HEK293 (cell line): ENCODE data around the gene PEX5L.

Experiments
- CTCF ChIA-PET: fragments of 350-600 bp; formaldehyde crosslinking; extraction: SDS; loops from one replicate; lab custom pipeline; 2021; ENCODE audit warnings: antibody characterized with exemption; lab: Yijun Ruan, JAX
- POLR2A ChIA-PET: fragments of 300-600 bp; formaldehyde crosslinking; extraction: SDS; loops from one replicate; lab custom pipeline; 2020; ENCODE audit warnings: antibody characterized with exemption, inconsistent platforms; lab: Yijun Ruan, JAX
- H3K27ac ChIP-seq: fragments of 200-500 bp; sonication (Bioruptor generic); 2 replicates; pipeline ENCODE4 v1.5.1; 2014; ENCODE audit warnings: low read depth, low read length, control low read depth, inconsistent platforms; ENCODE audit errors: extremely low read depth
- H3K36me3 ChIP-seq, 2 experiments: fragments of 200-500 bp in 1 of 2; sonication (Bioruptor generic) in 1 of 2; 1 replicate in 1 of 2; 2 replicates in 1 of 2; pipeline ENCODE4 v1.5.1; 2014 to 2017; ENCODE audit warnings: inconsistent platforms in 2 of 2, low read length in 2 of 2; ENCODE audit not compliant: control insufficient read depth in 2 of 2, insufficient read depth in 1 of 2
- H3K4me1 ChIP-seq: fragments of 200-500 bp; sonication (Bioruptor generic); 2 replicates; pipeline ENCODE4 v1.5.1; 2014; ENCODE audit warnings: mild to moderate bottlenecking, low read length, inconsistent platforms; ENCODE audit not compliant: control insufficient read depth, insufficient read depth
- H3K4me3 ChIP-seq: 2 replicates; pipeline ENCODE4 v1.5.1; 2011; ENCODE audit warnings: low read depth, mild to moderate bottlenecking, control low read depth, low read length, moderate library complexity
- H3K9me3 ChIP-seq: fragments of 200-500 bp; sonication (Bioruptor generic); 2 replicates; pipeline ENCODE4 v1.5.1; 2014; ENCODE audit warnings: low read depth, low read length, inconsistent platforms; ENCODE audit not compliant: control insufficient read depth, insufficient read depth
- GFI1B ChIP-seq: fragments of 450-650 bp; formaldehyde crosslinking; IDR thresholded peaks from 2 replicates; pipeline ENCODE4 v1.5.1; 2016; ENCODE audit warnings: missing biosample characterization, missing genetic modification characterization
- GLIS1 ChIP-seq: fragments of 450-650 bp; formaldehyde crosslinking; IDR thresholded peaks from 2 replicates; pipeline ENCODE4 v1.5.1; 2016; ENCODE audit warnings: missing biosample characterization, missing genetic modification characterization
- ZFP37 ChIP-seq: fragments of 450-650 bp; formaldehyde crosslinking; IDR thresholded peaks from 2 replicates; pipeline ENCODE4 v1.5.1; 2016; ENCODE audit warnings: missing biosample characterization, missing genetic modification characterization
- ZFP69B ChIP-seq: fragments of 450-650 bp; formaldehyde crosslinking; IDR thresholded peaks from 2 replicates; pipeline ENCODE4 v1.5.1; 2016; ENCODE audit warnings: missing biosample characterization, missing genetic modification characterization
- ZNF2 ChIP-seq: fragments of 450-650 bp; formaldehyde crosslinking; IDR thresholded peaks from 2 replicates; pipeline ENCODE4 v1.5.1; 2016; ENCODE audit warnings: missing biosample characterization, missing genetic modification characterization
- ZNF426 ChIP-seq: fragments of 450-650 bp; formaldehyde crosslinking; IDR thresholded peaks from 2 replicates; pipeline ENCODE4 v1.5.1; 2017; ENCODE audit warnings: missing biosample characterization, missing genetic modification characterization, mild to moderate bottlenecking, inconsistent platforms, moderate library complexity
- ZNF48 ChIP-seq: fragments of 450-650 bp; formaldehyde crosslinking; IDR thresholded peaks from 2 replicates; pipeline ENCODE4 v1.5.1; 2016; ENCODE audit warnings: missing biosample characterization, missing genetic modification characterization
- ZNF600 ChIP-seq: fragments of 450-650 bp; formaldehyde crosslinking; IDR thresholded peaks from 2 replicates; pipeline ENCODE4 v1.5.1; 2016; ENCODE audit warnings: missing biosample characterization, missing genetic modification characterization
- ZNF701 ChIP-seq: fragments of 450-650 bp; formaldehyde crosslinking; IDR thresholded peaks from 2 replicates; pipeline ENCODE4 v1.5.1; 2016; ENCODE audit warnings: missing biosample characterization, missing genetic modification characterization
- ZNF768 ChIP-seq: fragments of 450-650 bp; formaldehyde crosslinking; IDR thresholded peaks from 2 replicates; pipeline ENCODE4 v1.5.1; 2018; ENCODE audit warnings: missing biosample characterization, mild to moderate bottlenecking, missing genetic modification characterization
- ZNF837 ChIP-seq: fragments of 450-650 bp; formaldehyde crosslinking; IDR thresholded peaks from 2 replicates; pipeline ENCODE4 v1.5.1; 2016; ENCODE audit warnings: missing biosample characterization, missing genetic modification characterization
- ZNF843 ChIP-seq: fragments of 450-650 bp; formaldehyde crosslinking; IDR thresholded peaks from 2 replicates; pipeline ENCODE4 v1.5.1; 2016; ENCODE audit warnings: missing biosample characterization, missing genetic modification characterization
- TF ChIP-seq, protein P1 (sequence below): fragments of 450-650 bp; formaldehyde crosslinking; conservative IDR thresholded peaks from 2 replicates; pipeline ENCODE4 v1.5.1; 2016; ENCODE audit warnings: low read depth, missing biosample characterization, missing genetic modification characterization
- TF ChIP-seq, protein P2 (sequence below): fragments of 450-650 bp; formaldehyde crosslinking; IDR thresholded peaks from 2 replicates; pipeline ENCODE4 v1.5.1; 2016; ENCODE audit warnings: missing biosample characterization, missing genetic modification characterization
- TF ChIP-seq, protein P3 (sequence below): fragments of 450-650 bp; formaldehyde crosslinking; IDR thresholded peaks from 2 replicates; pipeline ENCODE4 v1.5.1; 2016; ENCODE audit warnings: missing biosample characterization, missing genetic modification characterization
- TF ChIP-seq, protein P4 (sequence below): fragments of 450-650 bp; formaldehyde crosslinking; IDR thresholded peaks from 2 replicates; pipeline ENCODE4 v1.5.1; 2016; ENCODE audit warnings: missing biosample characterization, missing genetic modification characterization
- TF ChIP-seq, protein P5 (sequence below): fragments of 450-650 bp; formaldehyde crosslinking; IDR thresholded peaks from 2 replicates; pipeline ENCODE4 v1.5.1; 2016; ENCODE audit warnings: missing biosample characterization, missing genetic modification characterization
- TF ChIP-seq, protein P6 (sequence below): fragments of 450-650 bp; formaldehyde crosslinking; conservative IDR thresholded peaks from 2 replicates; pipeline ENCODE4 v1.5.1; 2016; ENCODE audit warnings: low read depth, missing biosample characterization, missing genetic modification characterization

PEX5L gene

DNA sequence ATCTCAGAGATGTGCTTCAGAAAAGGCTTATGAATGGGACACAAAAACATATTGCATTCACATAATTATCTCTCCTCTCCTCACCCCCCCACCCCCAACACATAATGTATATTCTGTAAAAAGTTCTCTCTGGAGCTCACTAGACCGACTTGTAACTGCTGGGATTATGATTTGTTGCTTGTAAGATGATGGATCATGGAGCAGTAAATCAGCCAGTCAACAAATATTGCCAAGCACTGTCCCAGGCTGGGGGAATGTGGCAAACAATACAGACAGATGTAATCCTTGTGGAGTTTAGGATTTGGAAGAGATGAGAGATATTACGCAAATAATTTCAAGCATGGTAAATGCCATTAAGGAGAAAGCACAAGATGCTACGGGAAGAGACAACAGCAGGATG lies 114.8 kb downstream of the PEX5L start (continued):
- TF ChIP-seq, protein P1, sequence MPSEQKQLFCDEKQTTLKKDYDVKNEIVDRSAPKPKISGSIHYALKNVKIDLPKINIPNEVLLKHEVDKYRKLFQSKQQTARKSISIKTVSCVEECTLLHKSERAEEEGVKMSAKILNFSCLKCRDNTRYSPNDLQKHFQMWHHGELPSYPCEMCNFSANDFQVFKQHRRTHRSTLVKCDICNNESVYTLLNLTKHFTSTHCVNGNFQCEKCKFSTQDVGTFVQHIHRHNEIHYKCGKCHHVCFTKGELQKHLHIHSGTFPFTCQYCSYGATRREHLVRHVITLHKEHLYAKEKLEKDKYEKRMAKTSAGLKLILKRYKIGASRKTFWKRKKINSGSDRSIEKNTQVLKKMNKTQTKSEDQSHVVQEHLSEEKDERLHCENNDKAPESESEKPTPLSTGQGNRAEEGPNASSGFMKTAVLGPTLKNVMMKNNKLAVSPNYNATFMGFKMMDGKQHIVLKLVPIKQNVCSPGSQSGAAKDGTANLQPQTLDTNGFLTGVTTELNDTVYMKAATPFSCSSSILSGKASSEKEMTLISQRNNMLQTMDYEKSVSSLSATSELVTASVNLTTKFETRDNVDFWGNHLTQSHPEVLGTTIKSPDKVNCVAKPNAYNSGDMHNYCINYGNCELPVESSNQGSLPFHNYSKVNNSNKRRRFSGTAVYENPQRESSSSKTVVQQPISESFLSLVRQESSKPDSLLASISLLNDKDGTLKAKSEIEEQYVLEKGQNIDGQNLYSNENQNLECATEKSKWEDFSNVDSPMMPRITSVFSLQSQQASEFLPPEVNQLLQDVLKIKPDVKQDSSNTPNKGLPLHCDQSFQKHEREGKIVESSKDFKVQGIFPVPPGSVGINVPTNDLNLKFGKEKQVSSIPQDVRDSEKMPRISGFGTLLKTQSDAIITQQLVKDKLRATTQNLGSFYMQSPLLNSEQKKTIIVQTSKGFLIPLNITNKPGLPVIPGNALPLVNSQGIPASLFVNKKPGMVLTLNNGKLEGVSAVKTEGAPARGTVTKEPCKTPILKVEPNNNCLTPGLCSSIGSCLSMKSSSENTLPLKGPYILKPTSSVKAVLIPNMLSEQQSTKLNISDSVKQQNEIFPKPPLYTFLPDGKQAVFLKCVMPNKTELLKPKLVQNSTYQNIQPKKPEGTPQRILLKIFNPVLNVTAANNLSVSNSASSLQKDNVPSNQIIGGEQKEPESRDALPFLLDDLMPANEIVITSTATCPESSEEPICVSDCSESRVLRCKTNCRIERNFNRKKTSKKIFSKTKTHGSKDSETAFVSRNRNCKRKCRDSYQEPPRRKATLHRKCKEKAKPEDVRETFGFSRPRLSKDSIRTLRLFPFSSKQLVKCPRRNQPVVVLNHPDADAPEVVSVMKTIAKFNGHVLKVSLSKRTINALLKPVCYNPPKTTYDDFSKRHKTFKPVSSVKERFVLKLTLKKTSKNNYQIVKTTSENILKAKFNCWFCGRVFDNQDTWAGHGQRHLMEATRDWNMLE (tag by site-specific recombination) = no peak
- TF ChIP-seq GLIS1 (tag by site-specific recombination) (no peak), ZNF768 (no peak)
- TF ChIP-seq, all 188 proteins: peak for 0

DNA sequence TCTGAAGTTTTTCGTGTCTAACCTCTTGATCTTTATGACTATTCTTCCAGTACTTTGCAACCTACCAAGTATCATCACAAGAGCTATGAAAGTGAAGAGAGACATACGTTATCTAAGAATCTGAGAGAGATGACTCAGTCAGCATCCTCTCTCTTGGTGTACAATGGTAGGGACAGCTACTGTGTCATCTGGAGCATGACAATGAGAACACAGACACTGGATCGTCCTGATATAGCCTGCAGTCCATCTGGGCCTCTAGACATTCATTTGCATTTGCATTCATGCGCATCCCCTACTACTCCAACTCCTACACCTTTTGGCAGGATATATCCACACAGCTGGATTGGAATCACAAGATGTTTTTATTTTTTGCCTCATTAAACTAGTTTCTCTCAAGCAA lies 115.2 kb downstream of the PEX5L start:
- no peak overlapping the region for H3K27ac ChIP-seq
- TF ChIP-seq, protein P2, sequence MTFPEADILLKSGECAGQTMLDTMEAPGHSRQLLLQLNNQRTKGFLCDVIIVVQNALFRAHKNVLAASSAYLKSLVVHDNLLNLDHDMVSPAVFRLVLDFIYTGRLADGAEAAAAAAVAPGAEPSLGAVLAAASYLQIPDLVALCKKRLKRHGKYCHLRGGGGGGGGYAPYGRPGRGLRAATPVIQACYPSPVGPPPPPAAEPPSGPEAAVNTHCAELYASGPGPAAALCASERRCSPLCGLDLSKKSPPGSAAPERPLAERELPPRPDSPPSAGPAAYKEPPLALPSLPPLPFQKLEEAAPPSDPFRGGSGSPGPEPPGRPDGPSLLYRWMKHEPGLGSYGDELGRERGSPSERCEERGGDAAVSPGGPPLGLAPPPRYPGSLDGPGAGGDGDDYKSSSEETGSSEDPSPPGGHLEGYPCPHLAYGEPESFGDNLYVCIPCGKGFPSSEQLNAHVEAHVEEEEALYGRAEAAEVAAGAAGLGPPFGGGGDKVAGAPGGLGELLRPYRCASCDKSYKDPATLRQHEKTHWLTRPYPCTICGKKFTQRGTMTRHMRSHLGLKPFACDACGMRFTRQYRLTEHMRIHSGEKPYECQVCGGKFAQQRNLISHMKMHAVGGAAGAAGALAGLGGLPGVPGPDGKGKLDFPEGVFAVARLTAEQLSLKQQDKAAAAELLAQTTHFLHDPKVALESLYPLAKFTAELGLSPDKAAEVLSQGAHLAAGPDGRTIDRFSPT (tag by site-specific recombination) = no peak
- no peak for TF ChIP-seq ZNF426 (tag by site-specific recombination)
- TF ChIP-seq ZFP37 = no peak
- TF ChIP-seq ZNF48 = no peak
- no peak for TF ChIP-seq ZNF600 (tag by site-specific recombination)
- no peak for TF ChIP-seq ZNF2 (tag by site-specific recombination)
- TF ChIP-seq, protein P3, sequence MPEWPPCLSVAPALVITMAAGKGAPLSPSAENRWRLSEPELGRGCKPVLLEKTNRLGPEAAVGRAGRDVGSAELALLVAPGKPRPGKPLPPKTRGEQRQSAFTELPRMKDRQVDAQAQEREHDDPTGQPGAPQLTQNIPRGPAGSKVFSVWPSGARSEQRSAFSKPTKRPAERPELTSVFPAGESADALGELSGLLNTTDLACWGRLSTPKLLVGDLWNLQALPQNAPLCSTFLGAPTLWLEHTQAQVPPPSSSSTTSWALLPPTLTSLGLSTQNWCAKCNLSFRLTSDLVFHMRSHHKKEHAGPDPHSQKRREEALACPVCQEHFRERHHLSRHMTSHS (tag by site-specific recombination) = no peak
- H3K36me3 ChIP-seq = no peaks in the 10 kb centered on the region
- ChIA-PET CTCF (no interaction called here), POLR2A (interaction anchor here (1.4 kb wide), 1 partner anchor 680 kb away, joined by 3 read pairs; the partner anchor contains the start of gene TTC14)
- H3K9me3 ChIP-seq = no peaks in the 10 kb centered on the region
- no peak overlapping the region for H3K4me3 ChIP-seq
- H3K4me1 ChIP-seq = no peaks in the 10 kb centered on the region

DNA sequence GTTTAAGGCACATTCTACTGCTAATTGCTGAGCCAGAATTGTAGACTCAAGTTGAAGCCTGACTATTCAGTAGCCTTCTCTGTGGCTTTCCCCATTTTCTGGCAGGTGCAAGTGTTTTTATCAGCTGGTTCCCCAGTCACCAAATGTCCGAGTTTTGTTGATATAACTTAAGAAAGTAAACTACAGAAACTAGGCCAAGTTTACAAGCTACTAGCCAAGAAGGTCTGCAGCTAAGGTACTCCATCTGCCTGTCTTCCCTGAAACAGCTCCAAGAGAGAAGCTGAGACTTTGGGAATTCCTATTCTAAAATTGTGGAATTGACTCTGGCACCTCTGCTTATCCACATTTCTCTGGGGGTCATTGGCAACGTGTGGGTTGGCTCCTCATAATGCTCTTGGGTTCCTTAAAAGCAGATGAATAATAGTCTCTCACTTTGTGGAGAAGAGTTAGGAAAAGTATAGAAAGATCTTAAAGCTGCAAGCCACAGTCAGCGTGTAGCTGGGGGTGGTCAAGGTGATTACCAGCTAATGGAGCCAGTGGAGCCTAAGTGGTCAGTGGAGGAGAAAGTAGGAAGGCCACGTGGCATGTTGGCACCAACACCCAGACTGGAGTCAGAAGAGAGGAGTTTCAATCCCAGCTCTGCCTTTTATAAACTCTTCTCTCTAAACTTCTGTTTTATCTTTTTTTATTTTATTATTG lies 128.8 kb downstream of the PEX5L start:
- H3K9me3 ChIP-seq = no peaks in the 10 kb centered on the region
- no peaks in the 10 kb centered on the region for H3K4me1 ChIP-seq
- H3K36me3 ChIP-seq = no peaks in the 10 kb centered on the region
- ChIA-PET CTCF (no interaction called here), POLR2A (no interaction called here)
- no peak overlapping the region for H3K4me3 ChIP-seq
- H3K27ac ChIP-seq = no peak overlapping the region
- TF ChIP-seq ZNF701 (no peak), ZNF837 (tag by site-specific recombination) (no peak), ZNF426 (tag by site-specific recombination) (no peak), ZFP69B (tag by site-specific recombination) (no peak), GFI1B (tag by site-specific recombination) (no peak), ZNF843 (tag by site-specific recombination) (no peak)
- TF ChIP-seq, protein P4, sequence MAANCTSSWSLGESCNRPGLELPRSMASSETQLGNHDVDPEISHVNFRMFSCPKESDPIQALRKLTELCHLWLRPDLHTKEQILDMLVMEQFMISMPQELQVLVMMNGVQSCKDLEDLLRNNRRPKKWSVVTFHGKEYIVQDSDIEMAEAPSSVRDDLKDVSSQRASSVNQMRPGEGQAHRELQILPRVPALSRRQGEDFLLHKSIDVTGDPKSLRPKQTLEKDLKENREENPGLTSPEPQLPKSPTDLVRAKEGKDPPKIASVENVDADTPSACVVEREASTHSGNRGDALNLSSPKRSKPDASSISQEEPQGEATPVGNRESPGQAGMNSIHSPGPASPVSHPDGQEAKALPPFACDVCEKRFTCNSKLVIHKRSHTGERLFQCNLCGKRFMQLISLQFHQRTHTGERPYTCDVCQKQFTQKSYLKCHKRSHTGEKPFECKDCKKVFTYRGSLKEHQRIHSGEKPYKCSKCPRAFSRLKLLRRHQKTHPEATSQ (tag by site-specific recombination) = no peak
- TF ChIP-seq, protein P5, sequence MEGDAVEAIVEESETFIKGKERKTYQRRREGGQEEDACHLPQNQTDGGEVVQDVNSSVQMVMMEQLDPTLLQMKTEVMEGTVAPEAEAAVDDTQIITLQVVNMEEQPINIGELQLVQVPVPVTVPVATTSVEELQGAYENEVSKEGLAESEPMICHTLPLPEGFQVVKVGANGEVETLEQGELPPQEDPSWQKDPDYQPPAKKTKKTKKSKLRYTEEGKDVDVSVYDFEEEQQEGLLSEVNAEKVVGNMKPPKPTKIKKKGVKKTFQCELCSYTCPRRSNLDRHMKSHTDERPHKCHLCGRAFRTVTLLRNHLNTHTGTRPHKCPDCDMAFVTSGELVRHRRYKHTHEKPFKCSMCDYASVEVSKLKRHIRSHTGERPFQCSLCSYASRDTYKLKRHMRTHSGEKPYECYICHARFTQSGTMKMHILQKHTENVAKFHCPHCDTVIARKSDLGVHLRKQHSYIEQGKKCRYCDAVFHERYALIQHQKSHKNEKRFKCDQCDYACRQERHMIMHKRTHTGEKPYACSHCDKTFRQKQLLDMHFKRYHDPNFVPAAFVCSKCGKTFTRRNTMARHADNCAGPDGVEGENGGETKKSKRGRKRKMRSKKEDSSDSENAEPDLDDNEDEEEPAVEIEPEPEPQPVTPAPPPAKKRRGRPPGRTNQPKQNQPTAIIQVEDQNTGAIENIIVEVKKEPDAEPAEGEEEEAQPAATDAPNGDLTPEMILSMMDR = no peak
- TF ChIP-seq, protein P6, sequence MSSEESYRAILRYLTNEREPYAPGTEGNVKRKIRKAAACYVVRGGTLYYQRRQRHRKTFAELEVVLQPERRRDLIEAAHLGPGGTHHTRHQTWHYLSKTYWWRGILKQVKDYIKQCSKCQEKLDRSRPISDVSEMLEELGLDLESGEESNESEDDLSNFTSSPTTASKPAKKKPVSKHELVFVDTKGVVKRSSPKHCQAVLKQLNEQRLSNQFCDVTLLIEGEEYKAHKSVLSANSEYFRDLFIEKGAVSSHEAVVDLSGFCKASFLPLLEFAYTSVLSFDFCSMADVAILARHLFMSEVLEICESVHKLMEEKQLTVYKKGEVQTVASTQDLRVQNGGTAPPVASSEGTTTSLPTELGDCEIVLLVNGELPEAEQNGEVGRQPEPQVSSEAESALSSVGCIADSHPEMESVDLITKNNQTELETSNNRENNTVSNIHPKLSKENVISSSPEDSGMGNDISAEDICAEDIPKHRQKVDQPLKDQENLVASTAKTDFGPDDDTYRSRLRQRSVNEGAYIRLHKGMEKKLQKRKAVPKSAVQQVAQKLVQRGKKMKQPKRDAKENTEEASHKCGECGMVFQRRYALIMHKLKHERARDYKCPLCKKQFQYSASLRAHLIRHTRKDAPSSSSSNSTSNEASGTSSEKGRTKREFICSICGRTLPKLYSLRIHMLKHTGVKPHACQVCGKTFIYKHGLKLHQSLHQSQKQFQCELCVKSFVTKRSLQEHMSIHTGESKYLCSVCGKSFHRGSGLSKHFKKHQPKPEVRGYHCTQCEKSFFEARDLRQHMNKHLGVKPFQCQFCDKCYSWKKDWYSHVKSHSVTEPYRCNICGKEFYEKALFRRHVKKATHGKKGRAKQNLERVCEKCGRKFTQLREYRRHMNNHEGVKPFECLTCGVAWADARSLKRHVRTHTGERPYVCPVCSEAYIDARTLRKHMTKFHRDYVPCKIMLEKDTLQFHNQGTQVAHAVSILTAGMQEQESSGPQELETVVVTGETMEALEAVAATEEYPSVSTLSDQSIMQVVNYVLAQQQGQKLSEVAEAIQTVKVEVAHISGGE = no peak
